GM19025 (cell line): ENCODE data around the gene TNFRSF14.

Source experiments
- ATAC-seq: cut with Tn5 transposase; IDR thresholded peaks from one replicate; pipeline ENCODE4 v1.9.1; 2021; ENCODE audit warnings: mild to moderate bottlenecking, low read depth, moderate library complexity; ENCODE audit not compliant: unreplicated experiment

Gene TNFRSF14

DNA sequence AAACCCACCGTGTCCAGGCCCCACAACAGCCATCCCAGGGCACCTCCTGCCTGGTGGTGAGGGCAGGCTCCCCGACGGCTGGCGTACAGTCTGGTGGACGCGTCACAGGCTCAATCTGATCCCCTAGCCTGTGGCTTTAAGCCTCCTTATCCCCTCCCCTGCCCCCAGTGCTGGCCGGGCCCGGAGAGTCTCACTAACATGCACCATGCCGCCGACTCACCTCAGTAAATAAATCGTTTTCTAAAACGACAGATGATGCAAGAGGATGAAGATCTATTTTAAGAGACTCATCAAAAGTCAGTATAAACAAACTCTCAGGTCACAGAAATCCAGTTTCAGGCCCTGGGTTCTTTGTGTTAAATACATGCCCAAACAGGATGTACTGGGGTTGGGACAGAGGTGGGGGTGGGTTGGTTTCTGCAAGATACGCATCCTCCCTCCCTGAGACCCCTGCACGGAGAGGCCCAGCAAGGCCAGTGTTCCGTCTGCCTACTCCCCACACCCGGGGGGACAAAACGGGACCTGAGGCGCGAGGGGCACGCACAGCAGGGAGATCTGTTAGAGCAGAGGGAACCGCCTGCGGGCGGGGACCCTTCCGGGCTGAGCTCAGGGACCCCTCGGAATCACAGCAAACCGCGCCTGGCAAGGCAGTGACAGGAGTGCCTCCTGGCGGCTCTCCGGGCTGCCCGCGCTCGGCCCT is 32.8 kb upstream of the TNFRSF14 start:
- ATAC-seq = no peak

DNA sequence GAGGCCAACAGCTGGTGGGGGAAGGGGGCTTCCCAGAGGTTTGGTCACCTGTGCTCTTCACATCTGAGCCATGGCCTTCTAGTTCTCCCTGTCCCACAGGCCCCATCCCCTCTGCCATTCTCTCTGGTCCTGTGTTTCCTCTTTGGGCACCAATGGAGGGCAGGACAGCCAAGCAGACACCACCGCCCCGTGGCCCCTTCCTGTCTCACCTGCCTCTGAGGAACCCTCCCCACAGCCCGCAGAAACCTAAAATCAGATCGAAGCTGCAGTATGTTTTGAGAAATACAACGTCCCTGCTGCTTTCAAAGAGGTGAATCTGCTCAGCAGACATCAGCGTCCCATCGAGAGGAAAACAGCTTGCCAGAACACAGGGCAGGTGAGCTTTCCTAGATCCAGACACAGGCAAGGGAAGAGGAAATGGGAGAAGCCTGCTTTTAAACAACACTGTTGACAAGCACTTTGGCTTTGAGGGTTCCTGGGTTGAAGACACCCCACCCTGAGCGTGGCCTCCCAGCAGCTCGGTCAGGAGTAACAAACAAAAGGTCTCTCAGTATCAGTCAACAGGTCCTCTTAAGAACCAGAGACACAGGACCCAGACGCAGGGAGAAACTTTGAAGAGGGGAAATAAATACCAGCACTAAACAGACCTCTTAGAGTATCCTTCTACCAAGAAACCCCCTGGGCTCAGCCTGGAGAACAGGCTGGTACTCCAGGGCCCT is 32.1 kb upstream of the TNFRSF14 start:
- ATAC-seq = no peak

DNA sequence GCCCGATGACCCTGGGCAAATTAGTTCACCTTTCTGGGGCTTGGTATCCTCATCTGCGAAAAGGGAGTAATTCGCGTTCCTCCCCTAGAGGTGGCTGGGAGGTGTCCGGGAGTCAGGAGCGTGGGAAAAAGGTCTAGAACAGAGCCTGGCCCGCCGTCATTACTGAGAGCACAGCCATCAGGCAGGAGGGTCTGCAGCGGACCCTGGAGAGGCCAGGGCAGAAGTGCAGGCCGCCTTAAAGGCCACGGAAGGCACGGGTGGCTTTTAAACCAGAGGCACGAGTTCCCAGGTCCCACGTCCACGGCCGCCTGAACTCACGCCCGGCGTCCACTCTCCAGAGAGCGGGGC is 30.6 kb upstream of the TNFRSF14 start:
- ATAC-seq = no peak

DNA sequence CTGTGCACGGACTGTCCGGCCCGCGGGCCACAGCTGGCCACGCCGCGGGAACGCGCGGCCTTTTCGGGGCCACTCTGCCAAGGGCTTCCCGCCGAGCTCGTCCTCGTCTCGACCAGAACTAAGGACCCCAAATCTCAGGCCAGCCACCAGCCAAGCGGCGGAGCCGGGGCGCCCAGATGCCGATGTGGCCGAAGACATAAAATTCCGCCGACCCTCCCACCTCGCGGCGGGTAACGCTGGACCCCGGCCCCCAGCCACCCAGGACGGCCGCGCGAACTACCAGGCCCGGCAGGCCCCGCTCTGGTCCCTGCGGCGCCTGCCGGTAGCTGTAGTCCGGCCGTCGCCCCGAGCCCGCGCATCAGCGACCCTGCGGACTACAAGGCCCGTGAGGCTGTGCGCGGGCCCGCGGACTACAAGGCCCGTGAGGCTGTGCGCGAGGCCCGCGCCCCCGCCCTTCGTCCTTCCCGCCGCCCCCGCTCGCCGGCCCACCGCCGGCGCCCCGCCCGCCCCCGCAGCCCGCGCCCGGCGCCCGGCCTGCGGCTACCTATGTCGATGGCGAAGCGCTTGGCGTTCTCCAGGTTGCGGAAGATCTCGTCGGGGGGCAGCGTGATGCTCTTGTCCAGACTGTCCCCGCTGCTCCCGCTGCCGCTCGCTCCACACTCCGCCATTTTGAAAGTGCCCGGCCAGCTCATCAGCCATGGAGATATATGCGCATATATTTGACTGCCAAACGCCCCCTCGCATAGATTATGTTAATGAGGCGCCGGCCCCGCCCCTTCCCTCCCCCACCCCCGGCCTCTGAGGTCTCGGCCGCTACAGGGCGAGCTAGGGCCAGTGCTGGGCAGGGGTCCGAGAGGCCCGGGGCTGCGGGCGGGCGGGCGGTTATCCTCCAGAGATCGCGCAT is 30.0 kb upstream of the TNFRSF14 start, which contains the start of gene PANK4:
Gene PANK4, minus strand, starts transcription at position 677 of the 904 bp plus-strand sequence. Its CDS starts 9 bp downstream, at position 668.
- ATAC-seq = peak; percentile 77

DNA sequence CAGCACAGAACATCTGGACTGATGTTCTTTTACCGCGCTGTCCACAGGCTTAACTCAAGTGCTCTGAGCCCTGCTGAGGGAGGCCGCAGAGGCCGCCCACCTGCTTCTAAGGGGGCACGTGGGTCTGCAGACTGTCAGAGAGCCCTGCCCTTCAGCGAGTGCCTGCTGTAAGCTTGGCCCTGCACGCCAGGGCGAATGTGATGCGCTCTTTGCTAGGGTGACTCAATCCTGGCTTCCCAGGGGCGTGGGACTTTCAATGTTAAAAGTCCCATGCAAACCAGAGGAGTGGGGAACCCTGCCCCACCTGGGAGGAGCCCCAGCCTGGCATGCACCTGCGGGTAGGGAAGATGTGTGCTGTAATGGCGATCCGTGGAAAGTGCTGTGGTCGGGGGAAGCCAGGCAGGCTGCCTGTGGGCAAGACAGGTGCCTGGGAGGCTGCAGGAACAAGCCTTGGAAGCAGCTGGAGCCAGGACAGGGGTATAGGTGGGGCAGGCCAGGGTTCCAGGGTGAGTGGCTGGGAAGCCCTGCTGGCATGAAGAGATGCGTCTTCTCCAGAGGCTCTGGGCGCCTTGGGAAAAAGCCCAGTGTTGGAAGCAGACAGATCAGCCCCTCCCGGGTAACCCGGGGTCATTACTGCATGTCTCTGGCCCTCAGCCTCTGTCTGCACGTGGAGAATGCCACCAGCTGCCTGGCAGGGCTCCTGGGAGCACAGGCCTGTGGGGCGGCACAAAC is 29.2 kb upstream of the TNFRSF14 start:
- peak; percentile 24 for ATAC-seq

DNA sequence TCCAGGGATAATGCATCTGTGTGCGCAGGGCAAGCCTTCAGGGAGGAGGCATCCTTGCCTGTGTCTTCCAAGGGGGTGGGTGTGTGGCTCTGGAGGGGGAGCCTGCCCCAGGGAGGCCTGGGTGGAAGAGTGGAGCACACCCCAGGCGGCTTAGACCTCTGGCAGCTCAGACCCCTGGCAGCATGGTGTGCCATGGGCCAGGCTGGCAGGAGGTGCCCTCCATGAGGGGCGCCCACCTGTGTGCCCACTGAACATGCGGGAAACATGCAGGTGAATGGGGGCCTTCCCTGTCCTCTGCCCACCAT is 28.7 kb upstream of the TNFRSF14 start:
- no peak for ATAC-seq

DNA sequence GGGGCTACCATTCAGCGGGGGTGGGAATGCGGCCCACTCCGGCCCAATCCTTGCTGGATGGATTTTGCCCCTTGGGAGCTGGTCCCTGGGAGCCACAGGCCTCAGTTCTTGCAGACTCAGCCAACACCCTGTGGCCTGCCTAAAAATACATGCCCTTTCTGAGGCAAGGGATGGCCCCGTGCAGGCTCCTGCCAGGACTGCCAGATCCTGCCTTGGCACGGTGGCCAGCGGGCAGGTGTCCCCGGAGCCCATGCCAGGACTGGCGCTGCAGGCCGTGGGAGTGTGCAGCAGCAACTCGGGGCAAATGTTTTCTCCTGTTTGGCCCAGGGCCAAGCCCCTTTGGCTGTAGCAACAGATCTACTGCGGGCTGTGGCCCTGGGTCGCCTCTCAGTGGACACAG is 28.2 kb upstream of the TNFRSF14 start:
- no peak for ATAC-seq

DNA sequence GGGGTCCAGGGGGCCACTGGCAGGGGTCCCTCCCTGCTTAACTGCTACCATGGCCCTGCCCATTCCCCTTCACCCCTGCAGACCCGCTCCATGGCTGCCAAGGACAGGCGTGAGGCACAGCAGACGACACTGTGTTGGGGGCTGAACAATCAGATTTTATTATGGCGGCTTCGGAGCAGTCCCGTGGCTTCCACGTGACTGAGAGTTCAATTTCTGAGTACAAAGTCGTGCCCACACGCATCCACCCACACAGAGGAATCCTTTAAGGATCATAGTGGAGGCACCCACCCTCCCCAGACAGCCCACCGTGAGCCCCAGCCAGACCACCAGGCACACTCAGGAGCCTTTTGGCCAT is 27.6 kb upstream of the TNFRSF14 start:
- ATAC-seq = no peak

DNA sequence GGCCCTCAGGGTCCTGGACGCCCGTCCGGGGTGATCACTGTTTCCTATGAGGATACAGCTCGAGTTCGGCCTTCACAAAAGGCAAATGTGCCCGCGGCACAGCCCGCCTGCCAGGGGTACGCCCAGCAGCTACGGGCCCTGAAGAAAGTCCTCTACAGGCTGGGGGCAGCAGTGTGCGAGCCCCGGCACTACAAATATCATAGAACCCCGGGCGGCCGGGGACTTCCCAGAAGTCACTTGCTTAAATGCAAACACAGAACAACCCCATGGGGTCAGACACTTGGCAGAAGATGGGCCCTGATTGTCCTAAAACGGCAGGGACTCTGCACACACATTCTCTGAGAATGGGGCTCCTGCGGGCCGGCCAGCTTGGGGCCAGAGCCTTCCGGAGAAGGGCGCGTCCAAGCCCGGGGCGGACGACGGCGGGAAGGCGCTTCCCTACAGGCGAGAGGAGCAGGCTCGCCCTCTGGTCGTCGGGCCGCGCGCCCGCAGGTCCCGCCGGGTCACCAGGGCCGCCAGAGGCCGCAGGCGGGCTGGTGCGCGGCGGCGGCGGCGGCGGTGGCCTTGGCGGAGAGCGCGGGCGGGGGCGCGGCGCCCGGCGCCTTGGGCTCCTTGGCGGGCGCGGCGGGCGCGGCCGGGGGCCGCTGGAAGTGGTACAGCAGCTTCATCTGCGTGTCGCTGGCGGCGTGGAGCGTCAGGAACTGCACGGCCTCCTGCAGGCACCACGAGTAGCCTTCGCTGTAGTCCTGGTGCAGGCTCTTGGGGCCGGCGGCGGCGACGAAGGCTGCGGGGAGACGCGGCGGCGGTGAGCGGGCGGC is 27.0 kb upstream of the TNFRSF14 start:
- ATAC-seq = no peak

DNA sequence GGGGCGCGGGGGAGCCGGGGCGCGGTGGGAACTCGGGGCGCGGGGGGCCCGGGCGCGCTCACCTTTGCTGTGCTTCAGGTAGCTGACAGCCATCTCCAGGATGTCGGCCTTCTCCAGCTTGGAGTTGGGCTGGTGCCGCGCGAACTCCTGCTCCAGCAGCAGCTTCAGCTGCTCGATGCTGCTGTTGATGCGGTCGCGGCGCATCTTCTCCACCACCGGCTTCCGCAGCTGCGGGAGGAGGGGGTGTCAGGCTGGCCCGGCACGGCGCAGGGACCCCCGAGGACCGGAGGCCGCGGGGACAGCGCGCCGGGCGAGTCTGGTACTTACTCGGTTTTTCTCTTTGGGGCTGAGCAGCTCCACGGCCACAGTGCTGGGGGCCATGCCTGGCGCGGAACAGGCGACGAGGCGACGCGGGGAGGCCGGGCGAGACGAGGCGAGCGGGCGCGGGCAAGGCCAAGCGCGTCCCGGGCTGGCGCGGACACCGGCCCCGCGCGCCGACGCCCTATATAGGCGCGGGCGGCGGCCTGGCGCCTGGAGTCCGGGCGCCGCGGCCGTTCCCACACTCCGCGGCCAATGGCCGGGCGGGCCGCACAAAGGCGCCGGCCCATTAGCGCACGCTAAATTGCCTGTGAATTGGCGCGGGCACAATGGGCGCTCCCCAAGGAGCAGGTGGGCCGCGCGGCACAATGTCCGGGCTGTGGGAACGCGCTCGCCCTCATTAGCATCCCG is 26.2 kb upstream of the TNFRSF14 start, which contains the start of gene HES5:
Gene HES5, minus strand, starts transcription at position 480 of the 729 bp plus-strand sequence. Its CDS starts 99 bp downstream, at position 381.
- ATAC-seq = no peak

DNA sequence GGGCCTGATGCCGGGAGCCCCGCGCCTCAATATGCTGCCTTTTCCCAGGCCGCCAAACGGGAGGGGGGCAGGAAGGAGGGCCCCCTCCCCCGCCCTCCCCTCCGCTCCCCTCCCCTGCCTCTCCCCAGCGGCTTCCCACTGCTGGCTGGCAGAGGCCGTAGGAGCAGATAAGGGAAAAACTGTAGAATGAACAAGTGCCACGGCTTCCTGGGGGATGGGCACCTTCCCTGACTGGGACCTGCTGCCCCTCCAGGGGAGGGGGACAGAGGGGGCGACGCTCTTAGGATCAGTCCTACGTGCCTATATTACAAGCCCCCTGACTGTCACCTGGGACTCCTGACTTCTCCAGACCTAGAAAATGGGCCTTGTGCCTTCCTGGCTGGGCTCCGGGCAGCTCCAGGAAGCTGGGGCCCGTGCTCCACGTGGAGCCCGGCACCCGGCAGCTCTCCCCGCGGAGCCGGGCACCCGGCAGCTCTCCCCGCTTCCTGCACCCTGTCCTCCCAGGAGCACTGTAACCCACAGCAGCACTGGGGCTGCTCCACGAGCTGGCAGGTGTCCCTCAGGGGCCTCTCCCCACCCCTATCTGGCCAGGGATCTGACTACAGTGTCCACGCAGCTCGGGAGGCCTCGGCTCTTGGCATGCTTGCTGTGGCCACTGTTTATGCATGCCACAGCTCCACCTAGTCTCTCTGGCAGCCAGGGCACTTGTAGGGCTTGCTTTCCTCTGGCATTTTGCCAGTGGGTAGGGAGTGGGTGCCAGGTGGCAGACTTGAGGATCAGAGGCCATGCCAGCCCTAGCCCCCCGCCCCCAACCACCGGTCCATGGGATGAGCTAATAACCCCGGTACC is 25.4 kb upstream of the TNFRSF14 start:
- ATAC-seq = no peak

DNA sequence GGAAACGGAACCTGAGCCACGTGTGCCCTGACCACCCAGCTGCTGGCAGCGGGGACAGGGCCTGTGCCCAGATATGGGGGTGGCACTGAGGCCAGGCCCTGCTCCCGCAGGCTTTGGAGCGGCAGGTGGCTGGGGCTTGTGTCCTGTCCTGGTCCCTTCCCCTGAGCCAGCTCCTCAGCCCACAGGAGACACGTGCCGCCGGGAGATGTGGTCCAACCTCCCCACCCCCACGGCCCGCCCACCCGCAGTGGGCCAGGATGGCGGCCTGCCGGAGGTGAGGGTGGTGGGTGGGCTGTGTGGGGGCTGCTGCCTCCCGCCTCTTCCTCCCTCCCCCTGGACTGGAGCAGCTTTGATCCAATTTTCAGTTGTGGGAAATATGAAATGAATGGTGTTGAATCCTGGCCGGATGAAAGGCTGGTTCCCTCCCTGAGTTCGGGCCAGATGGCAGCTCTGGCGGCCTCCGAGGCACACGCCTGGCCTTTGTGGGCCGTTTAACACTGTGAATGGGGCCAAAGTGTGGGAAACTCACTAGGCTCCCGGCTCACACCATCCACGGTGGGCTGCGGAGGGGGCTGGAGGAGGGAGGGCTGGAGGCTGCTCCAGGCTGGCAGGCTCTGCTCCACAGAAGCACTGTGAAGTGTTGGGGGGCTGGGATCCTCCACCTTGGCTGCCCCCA is 23.5 kb upstream of the TNFRSF14 start:
- ATAC-seq = no peak

DNA sequence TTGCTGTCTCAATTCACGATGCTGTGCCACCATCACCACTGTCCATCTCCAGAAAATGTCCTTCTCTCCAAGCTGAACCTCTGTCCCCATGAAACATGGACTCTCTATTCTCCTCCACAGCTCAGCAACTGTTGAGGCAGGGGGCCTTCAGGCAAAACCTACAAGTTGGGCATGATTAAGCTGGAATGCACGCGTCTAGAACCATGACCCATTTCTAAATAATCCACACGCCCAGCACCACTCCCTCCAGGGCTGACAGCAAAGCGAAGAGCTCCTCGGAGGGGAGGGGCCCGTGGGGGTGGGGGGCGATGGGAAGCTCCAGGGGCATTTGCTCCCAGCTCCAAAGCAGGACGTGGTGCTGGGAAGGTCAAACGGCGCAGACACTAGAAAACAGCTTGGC is 22.8 kb upstream of the TNFRSF14 start:
- no peak for ATAC-seq

DNA sequence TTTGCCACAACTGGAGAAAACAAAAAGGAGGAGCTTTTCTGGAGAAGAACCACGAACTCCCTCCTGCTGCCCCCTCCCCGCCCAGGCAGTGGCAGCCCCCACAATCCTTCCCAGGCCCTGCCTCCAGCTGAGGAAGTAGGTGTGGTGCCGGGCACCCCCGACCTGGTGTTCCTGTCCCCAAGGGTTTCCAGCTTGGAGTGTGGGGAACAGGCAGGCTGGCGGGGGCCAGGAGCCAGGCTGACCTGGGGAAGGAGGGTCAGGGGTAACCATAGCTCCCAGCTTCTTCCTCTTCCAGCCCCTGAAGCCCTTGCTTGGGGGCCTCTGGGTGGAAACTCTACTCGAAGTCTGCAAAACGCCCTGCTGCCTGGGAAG is 21.9 kb upstream of the TNFRSF14 start:
- no peak for ATAC-seq

DNA sequence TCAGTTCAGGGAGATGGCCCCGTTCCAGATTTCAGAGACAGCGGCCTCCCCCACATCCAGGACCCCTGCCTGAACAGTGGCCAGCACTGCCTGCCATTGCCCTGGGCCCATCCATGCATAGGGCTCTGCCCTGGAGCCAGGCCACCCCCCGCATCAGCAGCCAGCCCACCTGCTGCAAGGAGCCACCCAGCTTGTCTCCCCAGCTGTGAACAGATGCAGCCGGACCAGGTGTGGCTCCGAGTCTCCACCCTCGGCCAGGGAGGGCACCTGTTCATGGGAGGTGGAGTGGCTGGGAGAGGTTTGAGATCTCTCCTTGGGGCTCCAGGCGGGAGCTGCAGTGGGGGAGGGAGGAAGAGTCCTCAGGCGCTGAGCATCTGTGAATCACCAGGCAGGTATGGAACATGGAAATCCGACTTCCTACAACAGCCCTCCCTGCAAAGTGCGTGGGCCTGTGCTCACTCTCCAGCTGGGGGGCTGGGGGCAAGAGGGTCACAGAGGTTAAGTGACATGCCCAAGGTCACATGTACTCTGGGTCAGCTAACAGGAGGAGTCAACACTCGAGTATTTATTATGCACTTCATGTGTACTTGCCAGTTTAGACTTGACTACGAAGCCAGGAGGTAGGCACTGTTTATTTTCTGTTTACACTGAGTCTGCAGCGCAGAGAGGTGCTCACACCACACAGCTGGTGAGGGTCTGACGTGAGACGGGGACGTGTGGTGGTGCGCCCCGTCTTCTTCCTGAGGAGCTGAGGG is 21.3 kb upstream of the TNFRSF14 start:
- no peak for ATAC-seq

DNA sequence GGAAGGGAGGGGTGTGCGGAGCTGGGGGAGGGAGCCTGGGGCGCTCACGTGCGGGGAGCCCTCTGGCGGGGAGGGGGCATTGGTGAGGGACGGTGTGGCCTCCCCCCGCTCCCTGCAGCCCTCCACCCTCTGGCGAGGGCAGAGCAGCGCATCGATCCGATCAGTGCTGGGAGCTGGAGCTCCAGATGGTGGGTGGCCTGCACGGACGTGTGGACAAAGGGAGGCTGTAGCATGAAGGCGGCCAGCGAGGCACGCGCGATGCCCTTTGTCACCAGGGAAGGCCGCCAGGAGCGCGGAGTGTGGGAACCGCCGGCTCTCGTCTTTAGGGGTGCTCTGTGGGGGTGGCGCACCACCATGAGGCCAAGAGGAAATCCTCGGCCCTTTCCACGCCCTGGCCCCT is 20.7 kb upstream of the TNFRSF14 start:
- no peak for ATAC-seq

DNA sequence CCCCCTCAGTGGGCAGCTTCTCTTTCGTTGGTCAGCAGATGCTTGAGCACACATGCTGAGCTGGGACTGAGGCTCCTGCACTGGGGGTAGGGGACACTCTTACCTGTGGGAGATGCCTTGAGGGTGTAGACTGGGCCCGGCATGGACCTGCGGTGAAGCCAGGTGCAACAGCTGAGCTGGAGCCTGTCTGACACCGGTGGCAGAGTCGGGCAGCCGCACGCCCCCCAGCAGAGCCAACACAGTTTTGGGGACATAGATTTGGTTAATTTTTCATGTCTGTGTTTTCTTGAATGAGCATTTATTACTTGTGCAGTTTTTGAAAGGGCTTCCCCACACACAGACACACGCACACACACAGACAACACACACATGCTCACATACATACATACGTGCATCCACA is 20.2 kb upstream of the TNFRSF14 start:
- no peak for ATAC-seq
